Uterine smooth muscle cell (primary cell): ENCODE data around the gene PPM1B. TPM values are rescaled to one million over a fixed set of nuclear protein-coding genes. Genes with fewer than 3 reads are reported as not detected.

Source experiments
- total RNA-seq: library from RNA; depleted of rRNA; stranded (reverse); fragments of >200 nt; gene quantifications from 2 replicates; pipeline ENCODE4 v1.2.3, GENCODE V29; 2014

Gene PPM1B
- 35.1 and 40.6 TPM in 2 replicates for total RNA-seq

GRCh38 chr2:44168681-44169154 lies at the start of gene PPM1B:
TSS of gene PPM1B (plus strand) at chr2:44168875. CDS start at chr2:44201200, 32,325 bp downstream.

Other genes starting within 250 kb of the PPM1B start
- gene LRPPRC, start 172.9 kb upstream of the PPM1B start, total RNA-seq = 76.1 and 87.0 TPM in 2 replicates
- not detected in 2 replicates for gene SLC3A1, start 106.6 kb downstream of the PPM1B start, total RNA-seq
- 41.3 and 64.0 TPM in 2 replicates for gene PREPL, start 192.6 kb downstream of the PPM1B start, total RNA-seq
- 7.1 and 7.6 TPM in 2 replicates for gene CAMKMT, start 193.1 kb downstream of the PPM1B start, total RNA-seq